Gastrocnemius medialis (tissue), 4 donors: ENCODE results near the gene GRID2.

Source experiments
- POLR2A ChIP-seq, 2 donors: fragments of 450-650 bp; IDR thresholded peaks; one replicate each; pipeline ENCODE4 v1.6.1; 2017; ENCODE audit warnings: antibody characterized with exemption in 2 of 2, mild to moderate bottlenecking in 2 of 2, moderate library complexity in 2 of 2
- TF ChIP-seq, protein P1 (sequence below), 5 experiments: fragments of 450-650 bp in 3 of 5; fragments of 200-600 bp in 2 of 5; sonication (generic) in 2 of 5; IDR thresholded peaks in 4 of 5; conservative IDR thresholded peaks in 1 of 5; 1 replicate in 4 of 5; 2 replicates in 1 of 5; pipeline ENCODE4 v1.5.1; 2016 to 2019; ENCODE audit warnings: antibody characterized with exemption in 5 of 5, mild to moderate bottlenecking in 3 of 5, moderate library complexity in 3 of 5

GRCh38 chr4:93451954-93452353, 1148.2 kb downstream of the GRID2 start:
- TF ChIP-seq, protein P1, sequence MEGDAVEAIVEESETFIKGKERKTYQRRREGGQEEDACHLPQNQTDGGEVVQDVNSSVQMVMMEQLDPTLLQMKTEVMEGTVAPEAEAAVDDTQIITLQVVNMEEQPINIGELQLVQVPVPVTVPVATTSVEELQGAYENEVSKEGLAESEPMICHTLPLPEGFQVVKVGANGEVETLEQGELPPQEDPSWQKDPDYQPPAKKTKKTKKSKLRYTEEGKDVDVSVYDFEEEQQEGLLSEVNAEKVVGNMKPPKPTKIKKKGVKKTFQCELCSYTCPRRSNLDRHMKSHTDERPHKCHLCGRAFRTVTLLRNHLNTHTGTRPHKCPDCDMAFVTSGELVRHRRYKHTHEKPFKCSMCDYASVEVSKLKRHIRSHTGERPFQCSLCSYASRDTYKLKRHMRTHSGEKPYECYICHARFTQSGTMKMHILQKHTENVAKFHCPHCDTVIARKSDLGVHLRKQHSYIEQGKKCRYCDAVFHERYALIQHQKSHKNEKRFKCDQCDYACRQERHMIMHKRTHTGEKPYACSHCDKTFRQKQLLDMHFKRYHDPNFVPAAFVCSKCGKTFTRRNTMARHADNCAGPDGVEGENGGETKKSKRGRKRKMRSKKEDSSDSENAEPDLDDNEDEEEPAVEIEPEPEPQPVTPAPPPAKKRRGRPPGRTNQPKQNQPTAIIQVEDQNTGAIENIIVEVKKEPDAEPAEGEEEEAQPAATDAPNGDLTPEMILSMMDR (IDR thresholded peaks at IDR 0.05 in 4 of 5, conservative IDR thresholded peaks at IDR 0.05 in 1 of 5), result no peak
- no peak for TF ChIP-seq POLR2A (IDR thresholded peaks at IDR 0.05)
